Lung (tissue), 12 donors: ENCODE measurements around the gene BBX. TPM values are rescaled to one million over a fixed set of nuclear protein-coding genes. Genes with fewer than 3 reads are reported as not detected.

Experiments used
- ATAC-seq: fragments of 200-7000 bp; cut with Tn5 transposase; one replicate; pipeline ENCODE4 v1.9.1; 2020; ENCODE audit warnings: moderate number of reproducible peaks; ENCODE audit not compliant: insufficient read depth, low FRiP score
- DNase-seq, 3 donors: peaks; one replicate each; pipeline ENCODE4 v3.0.0-alpha.2; 2013 to 2017
- H3K27ac ChIP-seq, 2 donors: one replicate each; pipeline ENCODE4 v1.5.1; 2013; ENCODE audit warnings: mild to moderate bottlenecking in 2 of 2, moderate library complexity in 2 of 2, control low read depth in 1 of 2, inconsistent platforms in 1 of 2, low read depth in 1 of 2, low read length in 1 of 2
- H3K27me3 ChIP-seq, 3 donors: one replicate each; pipeline ENCODE4 v1.5.1; 2013; ENCODE audit warnings: low read length in 2 of 3; ENCODE audit not compliant: control insufficient read depth in 3 of 3, insufficient read depth in 3 of 3
- H3K36me3 ChIP-seq, 4 donors: one replicate each; pipeline ENCODE4 v1.5.1; 2013; ENCODE audit warnings: low read length in 4 of 4, mild to moderate bottlenecking in 1 of 4, moderate library complexity in 1 of 4; ENCODE audit not compliant: control insufficient read depth in 4 of 4, insufficient read depth in 4 of 4
- H3K4me1 ChIP-seq, 5 donors: one replicate each; pipeline ENCODE4 v1.5.1; 2013; ENCODE audit warnings: low read length in 5 of 5, mild to moderate bottlenecking in 2 of 5, moderate library complexity in 1 of 5; ENCODE audit not compliant: control insufficient read depth in 5 of 5, insufficient read depth in 5 of 5
- H3K4me3 ChIP-seq: one replicate; pipeline ENCODE4 v1.5.1; 2013; ENCODE audit warnings: mild to moderate bottlenecking, control low read depth, moderate library complexity
- H3K9ac ChIP-seq, 2 donors: one replicate each; pipeline ENCODE4 v1.5.1; 2013; ENCODE audit warnings: low read length in 2 of 2, control low read depth in 1 of 2; ENCODE audit not compliant: insufficient read depth in 1 of 2
- H3K9me3 ChIP-seq, 4 donors: one replicate each; pipeline ENCODE4 v1.5.1; 2013; ENCODE audit warnings: low read length in 3 of 4, mild to moderate bottlenecking in 1 of 4, moderate library complexity in 1 of 4; ENCODE audit not compliant: control insufficient read depth in 4 of 4, insufficient read depth in 3 of 4
- CTCF ChIP-seq: IDR thresholded peaks from 2 replicates; pipeline ENCODE4 v1.5.1; 2012; ENCODE audit warnings: mild to moderate bottlenecking; ENCODE audit errors: control extremely low read depth, extremely low read depth
- WGBS, 2 donors: extraction: QIAGEN DNeasy Blood & Tissue Kit; methylation state at CpG; one replicate each; pipeline ENCODE4 v1.1.7; 2013; 5-methylcytosine and 5-hydroxymethylcytosine counted together
- polyA plus RNA-seq, 2 donors: library from polyadenylated mRNA; stranded (reverse); fragments of 200-250 nt; gene quantifications; one replicate each; pipeline ENCODE4 v1.2.1, GENCODE V29; 2013
- total RNA-seq, 2 donors: library from RNA; depleted of rRNA in 1 of 2; stranded (reverse); fragments of >200 nt in 1 of 2; gene quantifications; one replicate each; pipeline ENCODE4 v1.2.1, GENCODE V29; 2014 to 2021
- donor health status: control.
- donor health status: control.
- donor health status: Bipolar disorder and iron deficiency.
- donor health status: healthy.
- donor health status: DM: yes; HTN: yes; CAD: no.

The BBX gene
- total and polyA plus RNA-seq, 4 donors, result 6.3 to 93.3 (median 25.1) TPM

- H3K27me3 ChIP-seq, result no peaks in the 10 kb centered on the region
- H3K27ac ChIP-seq, result no peak overlapping the region
- ATAC-seq (no peak), DNase-seq (peak in 1 of 3 donors; percentile 38)
- no peak for TF ChIP-seq CTCF
- peaks cover 0 to 7% (median 3%) of the 10 kb centered on the region in 4 donors for H3K36me3 ChIP-seq
- H3K4me3 ChIP-seq, result no peak overlapping the region
- WGBS, 2 donors, result 81 to 91% methylated on average over 3 of the region's 3 CpGs
- no peaks in the 10 kb centered on the region for H3K9me3 ChIP-seq
- H3K4me1 ChIP-seq, result no peaks in the 10 kb centered on the region
- H3K9ac ChIP-seq, result no peak overlapping the region
Measured at GRCh38 chr3:107752202-107752990, 229.6 kb downstream of the BBX start.

GRCh38 chr3:107753494-107753893 lies 230.7 kb downstream of the BBX start:
- peak; percentile 6 for TF ChIP-seq CTCF
- 32 to 44% methylated on average over 2 of the region's 2 CpGs for WGBS, 2 donors
- no peak for ATAC-seq
- H3K27me3 ChIP-seq, result no peaks in the 10 kb centered on the region
- DNase-seq, result peak; percentile 48 to 61 (median 52)
- no peaks in the 10 kb centered on the region for H3K9me3 ChIP-seq
- peaks cover 0 to 11% (median 3%) of the 10 kb centered on the region in 4 donors for H3K36me3 ChIP-seq
- no peak overlapping the region for H3K9ac ChIP-seq
- no peak overlapping the region for H3K4me3 ChIP-seq
- H3K27ac ChIP-seq, result no peak overlapping the region
- H3K4me1 ChIP-seq, result no peaks in the 10 kb centered on the region

- TF ChIP-seq CTCF, result no peak
- DNase-seq, result peak in 2 of 3 donors; percentile 26 to 48
- Histone ChIP-seq H3K4me3 (no peak overlapping the region), H3K36me3 (peaks cover 0 to 11% (median 3%) of the 10 kb centered on the region in 4 donors), H3K4me1 (peaks cover 0 to 4% (median 0%) of the 10 kb centered on the region in 5 donors), H3K9ac (no peak overlapping the region), H3K27ac (no peak overlapping the region), H3K9me3 (no peaks in the 10 kb centered on the region), H3K27me3 (no peaks in the 10 kb centered on the region)
- WGBS, 2 donors, result 72 to 82% methylated on average over 4 of the region's 4 CpGs
- ATAC-seq, result no peak
Measured at GRCh38 chr3:107753976-107754375, 231.2 kb downstream of the BBX start.
